CD4-positive, CD25-positive, alpha-beta regulatory T cell (primary cell): ENCODE results near the gene CLIP2. TPM values are rescaled to one million over a fixed set of nuclear protein-coding genes. Genes with fewer than 3 reads are reported as not detected.

Experiments
- ATAC-seq, 2 donors: fragments of 150-1000 bp; cut with Tn5 transposase; one replicate each; pipeline ENCODE4 v1.10.0; 2021; ENCODE audit warnings: low read depth in 2 of 2, moderate number of reproducible peaks in 2 of 2, moderate library complexity in 1 of 2
- DNase-seq, 3 donors: peaks; one replicate each; pipeline versions ENCODE4 v3.0.0 to v3.0.0-alpha.2; 2012 to 2022; ENCODE audit warnings: mixed read lengths in 1 of 3
- H3K27ac ChIP-seq: one replicate; pipeline ENCODE4 v1.7.0; 2013; ENCODE audit warnings: mild to moderate bottlenecking, low read length; ENCODE audit not compliant: insufficient read depth, poor library complexity, severe bottlenecking
- H3K27me3 ChIP-seq: one replicate; pipeline ENCODE4 v1.7.0; 2013; ENCODE audit warnings: low read length; ENCODE audit not compliant: control insufficient read depth, insufficient read depth
- H3K36me3 ChIP-seq: one replicate; pipeline ENCODE4 v1.7.0; 2013; ENCODE audit warnings: mild to moderate bottlenecking, low read length, moderate library complexity; ENCODE audit not compliant: control insufficient read depth, insufficient read depth
- H3K4me1 ChIP-seq: 2 replicates; pipeline ENCODE4 v1.7.0; 2013; ENCODE audit warnings: mild to moderate bottlenecking, low read length; ENCODE audit not compliant: insufficient read depth, control insufficient read depth, poor library complexity, severe bottlenecking
- H3K4me3 ChIP-seq: one replicate; pipeline ENCODE4 v1.7.0; 2013; ENCODE audit warnings: low read depth, mild to moderate bottlenecking, low read length, moderate library complexity
- H3K9me3 ChIP-seq, 2 experiments: 1 replicate in 1 of 2; 2 replicates in 1 of 2; pipeline ENCODE4 v1.7.0; 2013; ENCODE audit warnings: low read length in 2 of 2, mild to moderate bottlenecking in 1 of 2, moderate library complexity in 1 of 2; ENCODE audit not compliant: control insufficient read depth in 2 of 2
- H3K27ac Mint-ChIP-seq, 3 donors: one replicate each; pipeline ENCODE4 v1.8.0; 2020 to 2022; ENCODE audit warnings: mild to moderate bottlenecking in 3 of 3, mixed read lengths in 3 of 3, moderate library complexity in 2 of 3
- H3K27me3 Mint-ChIP-seq: one replicate; pipeline ENCODE4 v1.8.0; 2022; ENCODE audit warnings: mild to moderate bottlenecking, mixed read lengths
- H3K36me3 Mint-ChIP-seq: one replicate; pipeline ENCODE4 v1.8.0; 2020; ENCODE audit warnings: mixed read lengths
- H3K4me1 Mint-ChIP-seq, 4 donors: one replicate each; pipeline ENCODE4 v1.8.0; 2020 to 2022; ENCODE audit warnings: mixed read lengths in 4 of 4, mild to moderate bottlenecking in 1 of 4
- H3K4me3 Mint-ChIP-seq, 4 donors: one replicate each; pipeline ENCODE4 v1.8.0; 2020 to 2022; ENCODE audit warnings: mild to moderate bottlenecking in 4 of 4, mixed read lengths in 4 of 4, moderate library complexity in 3 of 4
- H3K9me3 Mint-ChIP-seq, 7 donors: one replicate each; pipeline ENCODE4 v1.8.0; 2020 to 2022; ENCODE audit warnings: mixed read lengths in 7 of 7, mild to moderate bottlenecking in 3 of 7, moderate library complexity in 2 of 7
- polyA plus RNA-seq, 4 donors: library from polyadenylated mRNA; unstranded; fragments of 300-500 nt; fragmentation: Illumina TruSeq; gene quantifications; one replicate each; pipeline ENCODE4 v1.2.3, GENCODE V29; 2021
- total RNA-seq: library from RNA; stranded (reverse); gene quantifications from one replicate; pipeline ENCODE4 v1.2.3, GENCODE V29; 2022

Gene CLIP2
- total and polyA plus RNA-seq, 5 donors from 2014 or later, result 0.09 to 2.9 (median 0.29) TPM

GRCh38 chr7:74362266-74362665 lies 73.1 kb downstream of the CLIP2 start:
- Mint-ChIP-seq H3K27me3 (no peaks in the 10 kb centered on the region), H3K4me3 (no peak overlapping the region), H3K36me3 (no peaks in the 10 kb centered on the region), H3K4me1 (no peaks in the 10 kb centered on the region), H3K27ac (no peak overlapping the region), H3K9me3 (no peaks in the 10 kb centered on the region)
- H3K9me3 ChIP-seq, result no peaks in the 10 kb centered on the region
- no peaks in the 10 kb centered on the region for H3K27me3 ChIP-seq
- no peak overlapping the region for H3K27ac ChIP-seq
- no peak overlapping the region for H3K4me3 ChIP-seq
- no peaks in the 10 kb centered on the region for H3K36me3 ChIP-seq
- no peaks in the 10 kb centered on the region for H3K4me1 ChIP-seq
- DNase-seq (no peak), ATAC-seq (no peak)

- ATAC-seq (no peak), DNase-seq (no peak)
- Mint-ChIP-seq H3K27ac (no peak overlapping the region), H3K36me3 (no peaks in the 10 kb centered on the region), H3K9me3 (no peaks in the 10 kb centered on the region), H3K4me3 (no peak overlapping the region), H3K4me1 (no peaks in the 10 kb centered on the region), H3K27me3 (no peaks in the 10 kb centered on the region)
- no peaks in the 10 kb centered on the region for H3K36me3 ChIP-seq
- no peaks in the 10 kb centered on the region for H3K9me3 ChIP-seq
- H3K27ac ChIP-seq, result no peak overlapping the region
- H3K4me3 ChIP-seq, result no peak overlapping the region
- no peaks in the 10 kb centered on the region for H3K27me3 ChIP-seq
- no peaks in the 10 kb centered on the region for H3K4me1 ChIP-seq
These were observed 74.9 kb downstream of the CLIP2 start for GRCh38 chr7:74364061-74364460.

GRCh38 chr7:74365322-74366022 lies 76.3 kb downstream of the CLIP2 start:
- no peaks in the 10 kb centered on the region for H3K36me3 ChIP-seq
- no peak overlapping the region for H3K27ac Mint-ChIP-seq
- DNase-seq (no peak), ATAC-seq (no peak)
- H3K27me3 ChIP-seq, result no peaks in the 10 kb centered on the region
- H3K9me3 ChIP-seq, result no peaks in the 10 kb centered on the region
- H3K4me1 ChIP-seq, result no peaks in the 10 kb centered on the region
- no peak overlapping the region for H3K27ac ChIP-seq
- H3K4me1 Mint-ChIP-seq, result no peaks in the 10 kb centered on the region
- no peaks in the 10 kb centered on the region for H3K27me3 Mint-ChIP-seq
- no peak overlapping the region for H3K4me3 Mint-ChIP-seq
- H3K36me3 Mint-ChIP-seq, result no peaks in the 10 kb centered on the region
- no peak overlapping the region for H3K4me3 ChIP-seq
- H3K9me3 Mint-ChIP-seq, result no peaks in the 10 kb centered on the region

GRCh38 chr7:74371381-74372341 lies 82.5 kb downstream of the CLIP2 start:
- no peaks in the 10 kb centered on the region for H3K4me1 ChIP-seq
- no peak overlapping the region for H3K4me3 ChIP-seq
- ATAC-seq, result no peak
- H3K4me1 Mint-ChIP-seq, result peaks cover 0 to 3% (median 0%) of the 10 kb centered on the region in 4 donors
- H3K27ac ChIP-seq, result no peak overlapping the region
- peaks cover 5% of the 10 kb centered on the region for H3K27me3 Mint-ChIP-seq
- no peak overlapping the region for H3K27ac Mint-ChIP-seq
- H3K36me3 Mint-ChIP-seq, result no peaks in the 10 kb centered on the region
- H3K4me3 Mint-ChIP-seq, result no peak overlapping the region
- no peaks in the 10 kb centered on the region for H3K27me3 ChIP-seq
- no peaks in the 10 kb centered on the region for H3K9me3 ChIP-seq
- no peaks in the 10 kb centered on the region for H3K9me3 Mint-ChIP-seq
- DNase-seq, result peak in 1 of 3 donors; percentile 20
- H3K36me3 ChIP-seq, result no peaks in the 10 kb centered on the region

- no peaks in the 10 kb centered on the region for H3K27me3 ChIP-seq
- DNase-seq (no peak), ATAC-seq (no peak)
- Mint-ChIP-seq H3K36me3 (no peaks in the 10 kb centered on the region), H3K27ac (no peak overlapping the region), H3K4me3 (no peak overlapping the region), H3K27me3 (peaks cover 5% of the 10 kb centered on the region), H3K9me3 (no peaks in the 10 kb centered on the region), H3K4me1 (peaks cover 0 to 3% (median 0%) of the 10 kb centered on the region in 4 donors)
- H3K4me3 ChIP-seq, result no peak overlapping the region
- H3K27ac ChIP-seq, result no peak overlapping the region
- H3K9me3 ChIP-seq, result no peaks in the 10 kb centered on the region
- no peaks in the 10 kb centered on the region for H3K36me3 ChIP-seq
- no peaks in the 10 kb centered on the region for H3K4me1 ChIP-seq
These were observed 83.4 kb downstream of the CLIP2 start for GRCh38 chr7:74372511-74373111.

GRCh38 chr7:74373536-74373935 lies 84.3 kb downstream of the CLIP2 start:
- no peak overlapping the region for H3K4me3 Mint-ChIP-seq
- H3K9me3 Mint-ChIP-seq, result no peaks in the 10 kb centered on the region
- DNase-seq (no peak), ATAC-seq (no peak)
- no peaks in the 10 kb centered on the region for H3K36me3 Mint-ChIP-seq
- Histone ChIP-seq H3K4me1 (no peaks in the 10 kb centered on the region), H3K4me3 (no peak overlapping the region), H3K27me3 (no peaks in the 10 kb centered on the region), H3K9me3 (no peaks in the 10 kb centered on the region), H3K36me3 (no peaks in the 10 kb centered on the region), H3K27ac (no peak overlapping the region)
- H3K4me1 Mint-ChIP-seq, result peaks cover 0 to 3% (median 0%) of the 10 kb centered on the region in 4 donors
- H3K27me3 Mint-ChIP-seq, result peaks cover 5% of the 10 kb centered on the region
- no peak overlapping the region for H3K27ac Mint-ChIP-seq

- Mint-ChIP-seq H3K27ac (no peak overlapping the region), H3K4me1 (peaks cover 0 to under 1% (median 0%) of the 10 kb centered on the region in 4 donors), H3K4me3 (no peak overlapping the region), H3K9me3 (no peaks in the 10 kb centered on the region), H3K27me3 (peaks cover 9% of the 10 kb centered on the region), H3K36me3 (no peaks in the 10 kb centered on the region)
- no peak overlapping the region for H3K4me3 ChIP-seq
- no peaks in the 10 kb centered on the region for H3K9me3 ChIP-seq
- H3K4me1 ChIP-seq, result no peaks in the 10 kb centered on the region
- H3K27me3 ChIP-seq, result no peaks in the 10 kb centered on the region
- no peak overlapping the region for H3K27ac ChIP-seq
- DNase-seq (no peak), ATAC-seq (no peak)
- no peaks in the 10 kb centered on the region for H3K36me3 ChIP-seq
These were observed 86.6 kb downstream of the CLIP2 start for GRCh38 chr7:74375726-74376220.
